Measurements from ENCODE around the gene METTL9.
"Not testable (repeated sequence)": the region's sequence is repeated elsewhere in the genome, so short reads cannot be mapped to it uniquely, and the experiment has no call there.

DNA sequence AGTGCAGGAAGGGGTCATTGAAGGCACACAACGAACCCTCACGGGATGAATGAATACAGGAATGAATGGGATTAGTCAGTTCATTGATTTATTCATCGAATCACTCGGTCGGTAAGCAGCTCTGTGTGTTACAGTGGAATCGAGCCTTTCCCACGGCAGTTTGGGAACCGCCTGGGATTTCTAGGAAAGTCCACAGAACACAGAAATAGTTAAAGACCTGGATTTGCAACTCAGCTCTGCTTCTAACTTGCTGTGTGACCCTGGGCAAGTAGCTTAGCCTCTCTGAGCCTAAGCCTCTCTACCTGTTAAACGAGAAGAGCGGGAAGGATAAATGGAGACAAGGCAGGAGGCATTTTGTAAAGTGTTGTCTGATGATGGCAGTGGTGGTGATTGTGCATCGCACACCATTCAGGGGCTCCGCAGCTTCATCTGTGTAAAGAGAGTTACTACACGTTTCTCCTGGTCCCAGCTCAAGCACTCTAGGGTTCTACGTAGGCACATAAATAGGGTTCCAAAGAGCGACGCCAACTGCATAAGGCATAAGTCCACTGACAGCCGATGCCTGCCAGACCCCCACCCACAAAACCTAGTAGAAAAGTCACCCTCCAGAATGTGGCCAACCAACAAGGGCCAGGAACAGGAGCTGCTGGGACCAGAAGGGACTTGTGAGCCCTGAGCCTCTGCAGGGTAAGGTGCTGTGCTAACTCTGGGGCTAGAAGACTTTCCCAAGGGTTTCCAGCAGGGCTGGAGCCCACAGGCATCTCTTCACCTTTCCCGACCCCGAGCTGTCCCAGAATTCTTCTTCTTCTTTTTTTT, 45.7 kb upstream of the METTL9 start:
- not testable (repeated sequence) for TF ChIP-seq EZH2 (IDR thresholded peaks at IDR 0.05; ENCODE audit: low read depth, unreplicated experiment); CTCF (conservative IDR thresholded peaks at IDR 0.05; ENCODE audit: low read depth in 2 of 2); REST (IDR thresholded peaks at IDR 0.05; ENCODE audit: unreplicated experiment); EZH2phosphoT487 (IDR thresholded peaks at IDR 0.05; ENCODE audit: unreplicated experiment)

All from GM23338 (cell line).